NCI-H2029 treated with DMSO at 0.1 percent for 48 hours (cell line): ENCODE data around the gene ZNF580.

Experiments
- DNase-seq: peaks from one replicate; lab custom pipeline; 2025; lab: John Stamatoyannopoulos, UW

ZNF580 gene

DNA sequence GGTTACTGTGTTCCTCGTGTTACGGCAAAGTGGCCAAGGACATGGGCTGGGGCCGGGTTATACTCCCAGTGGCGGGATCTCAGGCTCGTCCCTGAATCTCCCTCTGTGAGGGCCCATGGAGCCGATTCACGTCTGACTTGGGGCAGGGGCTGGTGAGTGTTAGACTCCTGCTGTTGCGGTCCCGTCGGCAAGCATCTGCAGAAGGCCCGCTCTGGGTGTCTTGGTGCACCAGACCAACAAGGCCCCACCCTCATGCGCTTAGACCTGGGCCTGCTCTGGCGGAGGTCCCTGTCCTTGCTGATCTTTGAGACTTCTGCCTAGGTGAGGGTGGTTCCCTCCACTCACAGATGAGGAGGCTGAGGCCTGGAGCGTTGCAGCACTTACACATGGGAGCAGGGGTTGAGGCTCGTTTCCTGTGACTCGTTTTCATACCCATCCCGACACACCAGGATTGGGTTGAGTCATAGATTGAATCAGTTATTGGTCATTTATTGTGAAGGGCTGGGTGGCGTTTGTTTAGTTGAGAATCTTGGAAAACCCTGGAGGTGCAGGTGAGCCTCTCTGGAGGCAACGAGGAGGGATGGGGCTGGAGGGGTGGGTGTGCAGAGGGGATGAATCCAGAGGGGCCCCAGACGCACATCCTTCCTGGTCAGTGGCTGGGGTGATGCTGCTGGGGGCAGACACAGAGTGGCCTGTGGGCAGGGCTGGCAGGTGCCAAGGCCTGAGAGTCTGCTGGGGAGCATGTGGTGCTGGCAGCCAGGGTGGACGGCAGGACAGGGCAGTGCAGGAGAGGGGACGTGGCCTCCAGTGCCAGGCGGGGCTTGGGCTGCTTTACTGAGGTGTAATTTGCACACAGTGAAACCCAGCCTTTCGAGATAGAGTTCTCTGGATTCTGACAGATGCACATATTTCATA, 38.8 kb downstream of the ZNF580 start:
- no peak for DNase-seq

DNA sequence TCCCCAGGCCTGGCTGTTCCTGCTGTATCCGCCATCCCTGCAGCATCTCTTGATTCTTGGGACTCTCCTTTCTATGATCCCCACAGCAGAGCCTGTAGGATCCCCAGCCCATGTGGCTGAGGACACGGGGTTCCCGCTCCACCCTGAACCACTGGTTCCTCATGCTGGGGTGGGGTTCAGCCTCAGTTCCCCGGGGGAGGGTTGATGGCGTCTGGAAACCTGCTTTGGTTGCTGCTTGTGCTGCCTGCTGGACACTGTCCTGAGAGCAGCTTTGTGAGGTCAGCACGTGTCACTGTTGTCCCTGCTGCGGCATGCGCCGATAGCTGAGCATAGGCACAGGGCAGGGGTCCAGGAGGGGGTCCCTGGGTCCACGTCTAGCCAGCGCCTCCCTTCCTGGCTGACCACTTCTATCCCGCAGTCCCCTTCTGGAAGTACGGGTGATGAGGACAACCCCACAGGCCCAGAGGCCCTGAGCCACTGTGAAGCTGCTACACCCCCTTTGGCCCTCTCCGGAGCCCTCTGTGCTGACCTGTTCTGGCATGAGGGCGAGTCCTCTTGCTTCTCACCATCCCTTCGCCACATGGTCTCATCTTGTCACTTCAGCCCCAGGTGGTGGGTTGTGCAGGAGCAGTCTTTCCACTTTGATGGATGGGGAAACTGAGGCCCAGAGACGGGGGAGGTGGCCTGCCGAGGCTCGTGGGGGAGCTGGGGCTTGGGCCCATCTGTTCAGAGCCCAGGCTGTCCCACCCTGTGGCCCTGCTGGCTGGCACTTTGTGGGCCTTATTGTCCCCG, 39.7 kb downstream of the ZNF580 start:
- no peak for DNase-seq

DNA sequence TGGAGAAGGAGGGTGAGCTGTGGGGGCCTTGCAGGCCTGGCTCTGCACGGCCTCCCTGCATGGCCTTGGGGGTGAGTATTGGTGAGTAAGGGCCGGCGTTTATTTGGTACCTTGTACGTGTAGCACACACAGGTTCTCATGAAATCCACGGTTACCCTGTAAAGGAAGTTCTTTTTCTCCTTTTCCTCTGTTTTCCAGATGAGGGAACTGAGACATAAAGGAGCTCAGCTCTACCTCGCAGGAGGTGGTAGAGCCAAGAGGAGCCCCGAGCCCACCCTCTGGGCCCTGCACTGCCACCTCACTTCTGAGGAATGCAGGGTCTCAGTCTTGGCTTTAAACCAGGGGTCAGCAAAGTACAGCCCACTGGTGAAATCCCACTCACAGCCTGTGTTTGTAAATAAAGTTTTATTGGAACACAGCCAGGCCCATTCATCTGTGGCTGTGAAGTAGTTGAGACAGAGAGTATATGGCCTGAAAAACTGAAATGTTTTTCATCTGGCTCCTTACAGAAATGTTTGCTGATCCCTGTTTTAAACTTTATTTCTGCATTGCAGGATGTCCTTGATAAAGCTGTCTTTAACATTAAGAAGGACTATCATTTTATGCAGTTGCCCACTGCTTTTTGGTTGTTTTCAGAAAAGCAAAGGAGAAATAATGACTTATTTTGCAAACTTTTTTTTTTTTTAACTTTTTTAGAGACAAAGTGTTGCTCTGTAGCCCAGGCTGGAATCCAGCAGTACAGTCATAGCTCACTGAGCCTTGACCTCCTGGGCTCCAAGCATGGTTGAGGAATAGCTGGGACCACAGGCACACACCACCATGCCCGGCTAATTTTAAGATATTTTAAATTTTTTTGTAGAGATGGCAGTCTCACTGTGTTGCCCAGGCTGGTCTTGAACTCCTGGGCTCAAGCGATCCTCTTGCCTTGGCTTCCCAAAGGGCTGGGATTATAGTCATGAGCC, 40.6 kb downstream of the ZNF580 start:
- no peak for DNase-seq

DNA sequence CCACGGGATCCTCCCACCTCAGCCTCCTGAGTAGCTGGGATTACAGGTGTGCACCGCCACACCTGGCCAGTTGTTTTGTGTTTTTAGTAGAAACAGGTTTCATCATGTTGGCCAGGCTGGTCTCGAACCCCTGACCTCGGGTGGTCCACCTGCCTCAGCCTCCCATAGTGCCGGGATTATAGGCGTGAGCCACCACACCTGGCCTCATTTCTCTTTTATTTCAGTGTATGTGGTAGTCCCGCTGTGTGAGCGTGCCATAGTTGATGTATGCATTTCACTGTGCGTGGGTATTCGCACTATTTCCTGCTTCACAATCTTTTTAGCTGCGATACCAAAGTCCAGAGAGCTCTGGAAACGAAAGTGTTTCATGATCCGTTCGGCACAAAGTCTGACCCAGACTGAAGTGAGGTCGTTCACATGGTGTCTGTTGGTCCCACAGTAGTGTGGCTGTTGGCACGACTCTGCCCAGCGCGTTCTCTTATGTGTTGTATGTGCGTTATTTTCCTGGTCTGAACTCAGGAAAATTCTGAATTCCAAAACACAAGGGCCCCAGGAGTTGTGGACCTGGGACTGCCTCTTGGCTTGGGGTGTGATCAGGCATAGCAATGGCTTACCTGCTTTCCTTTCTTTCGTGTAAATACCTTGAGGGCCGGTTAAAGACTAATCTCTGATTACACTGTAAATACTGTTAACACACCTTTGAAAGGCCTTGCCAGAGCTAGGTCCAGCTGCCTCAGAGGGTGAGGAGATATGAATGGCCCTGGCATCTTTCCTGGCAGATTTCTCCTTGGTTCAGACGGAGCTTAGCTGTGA, 42.9 kb downstream of the ZNF580 start:
- peak; percentile 64 for DNase-seq

DNA sequence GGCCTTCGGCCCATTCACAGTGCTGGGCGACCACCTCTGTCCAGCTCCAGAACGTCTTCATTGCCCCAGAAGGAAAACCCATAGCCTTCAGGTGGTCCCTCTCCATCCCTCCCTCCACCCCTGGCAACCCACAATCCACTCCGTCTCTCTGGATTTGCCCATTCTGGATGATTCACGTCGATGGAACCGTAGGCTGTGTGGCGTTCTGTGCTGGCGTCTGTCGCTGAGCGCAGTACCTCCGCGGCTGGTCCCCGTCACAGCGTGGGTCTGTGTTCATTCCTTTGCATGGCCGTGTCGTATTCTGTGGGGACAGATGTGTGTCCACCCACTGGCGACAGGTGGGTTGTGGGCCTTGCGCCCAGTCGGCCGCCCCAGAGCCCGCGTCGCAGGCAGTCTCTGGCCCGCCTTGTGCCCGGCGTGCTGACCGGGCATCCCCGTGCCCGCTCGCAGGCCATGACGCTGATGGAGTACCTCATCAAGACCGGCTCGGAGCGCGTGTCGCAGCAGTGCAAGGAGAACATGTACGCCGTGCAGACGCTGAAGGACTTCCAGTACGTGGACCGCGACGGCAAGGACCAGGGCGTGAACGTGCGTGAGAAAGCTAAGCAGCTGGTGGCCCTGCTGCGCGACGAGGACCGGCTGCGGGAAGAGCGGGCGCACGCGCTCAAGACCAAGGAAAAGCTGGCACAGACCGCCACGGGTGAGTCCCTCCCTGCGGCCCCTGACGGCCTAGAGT, 44.3 kb downstream of the ZNF580 start:
- DNase-seq, result no peak

DNA sequence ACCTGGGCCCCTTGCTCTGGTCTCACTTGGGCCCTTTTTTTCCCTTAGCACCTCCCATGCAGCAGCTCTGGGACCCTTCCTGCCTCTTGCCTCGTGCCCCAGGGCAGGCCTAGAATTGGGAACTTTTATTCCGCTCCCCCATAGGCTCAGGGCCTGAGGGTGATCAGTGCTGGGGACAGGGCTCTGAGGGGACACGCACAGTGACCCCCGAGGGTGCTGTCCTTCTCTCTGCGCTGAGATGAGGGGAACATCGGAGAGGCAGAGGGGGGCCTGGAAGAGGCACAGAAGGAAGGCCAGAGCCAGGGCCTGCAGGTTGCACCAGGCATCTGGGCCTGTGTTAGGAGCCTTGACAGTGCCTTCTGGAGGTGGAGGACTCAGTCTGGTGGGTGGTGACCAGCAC, 45.0 kb downstream of the ZNF580 start:
- DNase-seq, result no peak

DNA sequence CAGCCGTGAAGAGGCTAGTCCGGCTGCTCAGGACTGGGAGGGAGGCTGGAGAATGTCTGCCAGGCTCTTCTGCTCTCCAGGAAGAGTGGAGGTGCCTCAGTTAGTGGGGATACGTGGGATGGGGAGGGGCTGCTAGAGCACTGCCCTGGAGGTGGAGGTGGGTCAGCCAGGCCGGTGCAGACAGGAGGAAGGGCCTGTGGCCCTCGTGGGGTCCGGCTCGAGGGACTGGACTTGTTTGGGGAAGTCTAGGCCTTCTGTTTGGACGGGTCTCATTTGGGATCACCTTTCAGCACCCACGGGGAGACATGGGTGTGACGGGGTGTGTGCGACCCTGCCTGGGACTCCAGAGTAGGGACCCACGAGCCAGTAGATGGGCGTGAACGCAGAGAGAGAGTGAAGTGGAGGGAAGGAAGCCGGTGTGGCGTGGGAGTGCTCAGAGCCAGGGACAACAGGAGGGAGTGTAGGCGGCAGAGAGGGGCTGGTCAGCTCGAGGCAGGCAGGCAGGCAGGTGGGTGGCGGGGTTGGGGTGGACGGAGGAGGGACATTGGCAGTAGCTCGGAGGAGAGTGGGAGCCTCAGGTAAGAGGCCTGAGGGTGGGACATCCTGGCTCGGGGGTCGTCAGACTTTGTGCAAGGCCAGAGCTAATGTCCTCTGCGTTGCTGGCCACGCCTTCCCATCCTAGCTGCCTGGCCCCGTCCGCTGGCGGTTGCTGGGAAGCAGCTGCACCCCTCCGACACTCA, 45.7 kb downstream of the ZNF580 start:
- no peak for DNase-seq

DNA sequence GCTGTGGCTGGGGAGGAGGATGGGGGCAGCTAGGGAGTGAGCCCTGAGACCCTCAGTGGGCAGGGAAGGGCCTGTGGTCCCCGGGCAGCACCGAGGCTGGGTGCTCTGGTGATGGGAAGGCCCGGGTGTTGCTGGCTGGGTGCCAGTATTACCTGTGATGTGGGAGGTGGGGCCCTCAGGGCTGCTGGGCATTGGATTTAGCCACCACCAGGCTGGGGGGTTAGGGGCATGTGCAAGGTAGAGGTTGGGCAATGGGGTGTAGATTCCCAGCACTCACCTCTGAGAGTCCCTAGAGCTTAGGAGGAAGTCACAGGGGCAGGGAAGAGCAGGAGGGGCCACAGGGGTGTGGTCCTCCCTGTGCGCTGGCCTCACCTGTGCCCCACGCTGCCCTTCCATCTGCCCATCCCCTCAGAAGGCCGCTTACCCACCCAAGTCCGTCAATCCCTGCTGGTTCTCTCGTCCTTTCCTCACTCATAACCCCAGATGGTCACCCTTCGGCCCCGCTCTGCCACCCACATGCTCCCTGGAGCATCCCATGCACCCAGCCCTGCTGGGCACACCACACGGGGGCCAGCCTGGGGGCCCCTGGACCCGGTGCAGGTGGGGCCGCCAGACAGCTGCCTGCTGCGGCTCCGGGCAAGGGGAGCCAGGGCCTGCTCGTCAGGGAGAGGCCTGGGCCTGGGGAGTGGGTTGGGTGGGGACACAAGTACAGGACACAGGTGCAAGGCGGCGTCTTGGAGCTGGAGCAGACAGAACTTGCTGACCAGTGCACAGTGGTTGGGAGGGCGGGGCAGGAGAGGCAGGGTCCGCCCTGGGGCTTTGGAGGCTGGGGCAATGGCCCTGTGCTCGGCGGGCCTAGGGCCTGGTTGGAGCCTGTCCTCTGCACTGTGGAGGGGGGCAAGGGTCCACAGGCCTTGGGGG, 46.7 kb downstream of the ZNF580 start:
- DNase-seq, result no peak

DNA sequence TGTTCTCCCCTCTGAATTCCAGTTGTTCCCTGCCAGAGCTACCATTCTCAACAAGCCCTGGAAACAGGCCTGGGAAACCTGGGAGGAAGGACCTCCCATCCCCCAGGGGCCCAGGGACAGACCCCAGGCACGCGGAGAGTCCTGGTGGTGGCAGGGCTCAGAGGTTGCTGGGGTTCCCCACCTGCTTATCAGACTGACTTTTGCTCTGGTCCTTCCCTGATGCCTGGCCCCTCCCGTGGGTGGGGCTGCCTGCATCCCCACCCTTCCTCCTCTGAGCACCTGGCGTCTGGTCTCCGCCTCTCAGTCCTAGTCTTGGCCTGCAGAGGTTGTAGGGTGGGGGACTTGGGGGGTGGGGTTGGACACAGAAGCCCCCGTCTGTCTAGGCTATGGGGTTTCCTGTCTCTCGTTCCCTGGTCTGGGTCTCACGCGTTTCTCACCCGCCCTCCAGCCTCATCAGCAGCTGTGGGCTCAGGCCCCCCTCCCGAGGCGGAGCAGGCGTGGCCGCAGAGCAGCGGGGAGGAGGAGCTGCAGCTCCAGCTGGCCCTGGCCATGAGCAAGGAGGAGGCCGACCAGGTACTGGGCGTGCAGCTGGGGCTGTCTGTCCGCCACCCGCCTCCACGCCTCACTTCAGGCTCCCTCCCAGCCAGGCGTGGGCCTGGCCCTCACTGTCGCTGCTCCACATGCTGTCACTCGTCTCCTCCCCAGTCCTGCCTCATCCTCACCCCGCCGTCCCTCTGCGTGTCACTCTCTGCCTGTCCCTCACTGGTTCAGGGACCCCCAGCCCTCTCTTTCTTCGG, 47.8 kb downstream of the ZNF580 start:
- DNase-seq, result no peak

DNA sequence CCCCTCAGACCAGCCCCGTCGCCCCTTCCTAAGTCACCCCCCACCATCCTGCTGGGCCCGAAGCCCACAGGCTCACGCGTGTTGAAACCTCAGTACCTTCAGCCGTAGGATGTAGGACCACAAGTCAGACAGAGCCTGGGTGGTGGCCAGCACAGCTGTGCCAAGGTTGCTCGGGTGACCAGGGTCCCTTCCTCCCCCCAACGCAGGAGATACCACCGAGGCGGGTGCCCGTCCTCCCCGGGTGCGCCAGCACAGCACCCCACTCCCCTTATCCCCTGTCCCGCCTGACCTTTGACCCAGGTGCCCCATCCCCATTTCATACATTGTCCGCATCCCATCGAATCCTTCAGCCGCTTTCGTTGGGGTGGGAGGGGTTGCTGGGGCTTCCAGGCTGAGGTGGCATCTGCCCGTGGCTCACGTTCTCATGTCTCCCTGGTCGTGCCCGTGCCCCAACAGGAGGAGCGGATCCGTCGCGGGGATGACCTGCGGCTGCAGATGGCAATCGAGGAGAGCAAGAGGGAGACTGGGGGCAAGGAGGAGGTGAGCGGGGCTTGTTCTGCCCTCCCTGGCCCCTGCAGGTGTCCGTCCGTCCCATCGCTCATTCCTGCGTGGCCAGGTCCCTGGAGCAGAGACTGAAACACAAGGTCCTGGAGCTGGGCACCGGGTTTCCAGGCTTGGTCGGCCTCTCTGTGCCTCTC, 48.8 kb downstream of the ZNF580 start:
- DNase-seq, result no peak

DNA sequence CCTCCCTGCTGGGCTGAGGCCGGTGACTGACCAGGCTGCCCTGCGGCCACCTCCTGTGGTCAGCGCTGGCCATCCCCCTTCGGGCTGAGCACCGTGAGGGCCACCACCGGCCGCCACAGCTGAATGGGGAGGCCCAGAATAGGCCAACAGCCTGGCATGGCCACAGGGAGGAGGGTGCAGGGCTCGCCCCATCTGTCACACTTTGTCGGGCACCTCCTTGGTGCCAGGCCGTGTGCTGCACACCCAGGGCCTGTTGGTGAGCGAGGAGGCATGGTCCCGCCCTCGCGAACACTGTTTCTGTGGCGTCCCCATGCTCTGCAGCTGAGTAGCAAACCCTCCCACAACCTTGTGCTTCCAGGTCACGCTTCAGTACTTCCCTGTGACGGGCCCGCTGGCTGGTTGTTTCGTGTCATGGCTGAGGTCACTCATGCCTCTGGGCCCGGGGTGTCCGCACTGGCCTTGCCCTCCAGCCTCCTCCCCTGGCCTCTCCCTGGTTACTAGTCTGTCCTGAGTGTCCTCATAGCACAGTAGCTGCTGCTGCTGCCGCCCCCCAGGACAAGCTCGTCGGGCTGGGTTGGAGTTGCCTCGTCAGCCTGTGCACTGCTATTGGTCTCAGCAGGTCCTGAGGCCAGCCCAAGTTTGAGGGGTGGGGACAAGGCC, 49.4 kb downstream of the ZNF580 start:
- DNase-seq, result no peak

DNA sequence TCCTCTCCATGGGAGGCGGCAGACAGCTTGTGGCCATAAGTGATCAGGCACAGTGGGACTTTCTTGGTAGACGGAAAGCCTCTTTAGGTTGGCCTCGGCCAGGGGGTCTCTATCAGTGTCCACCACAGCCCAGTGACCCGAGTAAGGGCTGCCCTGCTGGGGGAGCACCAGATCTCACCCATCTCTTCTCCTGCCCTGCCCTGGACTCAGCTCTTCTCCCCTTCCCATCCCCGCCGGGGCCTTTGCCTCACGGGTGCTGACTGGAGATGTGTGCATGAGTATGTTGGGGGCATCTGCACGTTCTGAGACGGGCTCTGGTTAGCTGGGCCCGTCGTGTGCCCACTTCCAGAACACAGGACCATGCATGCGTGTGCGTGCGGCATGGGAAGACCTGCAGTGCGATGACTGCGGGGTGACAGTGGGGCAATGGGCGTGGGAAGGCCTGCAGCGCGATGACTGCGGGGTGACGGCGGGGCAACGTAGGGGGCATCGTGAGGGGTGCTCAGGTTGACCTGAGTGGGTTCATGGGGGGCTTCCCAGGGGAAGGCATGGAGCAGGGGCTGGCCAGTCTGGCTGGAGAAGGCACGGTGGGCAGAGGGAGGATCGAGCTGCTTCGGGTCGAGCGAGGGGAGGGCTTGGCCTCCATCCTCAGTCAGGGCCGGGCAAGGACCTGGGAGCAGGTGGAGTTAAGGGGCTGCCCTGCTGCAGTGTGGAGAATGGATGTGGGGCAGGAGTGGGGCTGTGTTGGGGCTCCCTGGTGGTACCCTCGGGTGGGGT, 50.2 kb downstream of the ZNF580 start:
- no peak for DNase-seq

DNA sequence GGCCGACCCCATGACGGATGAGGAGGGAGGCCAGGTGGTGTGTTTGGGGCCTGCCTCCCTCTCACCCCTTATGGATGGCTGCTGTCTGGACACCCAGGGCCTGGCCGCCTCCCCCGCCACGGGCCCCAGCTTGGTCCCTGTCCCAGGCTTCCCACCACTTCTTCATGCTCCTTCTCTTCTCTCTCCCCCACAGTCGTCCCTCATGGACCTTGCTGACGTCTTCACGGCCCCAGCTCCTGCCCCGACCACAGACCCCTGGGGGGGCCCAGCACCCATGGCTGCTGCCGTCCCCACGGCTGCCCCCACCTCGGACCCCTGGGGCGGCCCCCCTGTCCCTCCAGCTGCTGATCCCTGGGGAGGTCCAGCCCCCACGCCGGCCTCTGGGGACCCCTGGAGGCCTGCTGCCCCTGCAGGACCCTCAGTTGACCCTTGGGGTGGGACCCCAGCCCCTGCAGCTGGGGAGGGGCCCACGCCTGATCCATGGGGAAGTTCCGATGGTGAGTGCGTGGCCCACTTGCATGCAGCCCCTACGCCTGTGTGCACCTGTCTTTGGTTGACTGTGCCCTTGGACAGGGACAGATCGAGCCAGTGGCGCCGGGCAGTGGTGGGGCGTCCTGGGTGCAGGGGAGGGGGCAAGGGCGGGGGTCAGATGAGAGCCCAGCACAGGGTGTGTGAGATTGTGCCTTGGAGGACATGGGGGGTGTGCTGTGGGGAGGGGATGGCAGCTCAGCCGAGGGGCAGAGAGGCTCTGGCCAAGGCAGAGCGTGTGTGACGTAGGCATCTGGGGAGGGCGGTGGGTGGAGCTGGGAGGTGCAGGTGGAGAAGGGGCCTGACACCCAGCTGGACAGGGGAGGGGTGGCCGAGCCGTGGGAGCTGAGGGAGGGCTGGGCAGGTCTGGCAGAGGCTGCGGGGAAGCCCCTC, 51.0 kb downstream of the ZNF580 start:
- no peak for DNase-seq

DNA sequence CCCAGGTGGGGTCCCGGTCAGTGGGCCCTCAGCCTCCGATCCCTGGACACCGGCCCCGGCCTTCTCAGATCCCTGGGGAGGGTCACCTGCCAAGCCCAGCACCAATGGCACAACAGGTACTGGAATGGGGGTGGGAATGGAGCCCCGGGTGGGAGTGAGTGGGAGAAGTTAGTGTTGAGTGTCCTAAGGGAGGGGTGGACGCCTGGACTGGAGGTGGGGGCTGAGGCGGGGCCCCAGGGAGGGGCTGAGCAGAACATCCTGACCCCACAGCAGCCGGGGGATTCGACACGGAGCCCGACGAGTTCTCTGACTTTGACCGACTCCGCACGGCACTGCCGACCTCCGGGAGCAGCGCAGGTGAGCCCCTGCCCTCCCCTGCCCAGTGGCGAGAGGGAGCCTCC, 51.9 kb downstream of the ZNF580 start:
- DNase-seq, result no peak
